ENCODE data around the gene VPS18. TPM values are rescaled to one million over a fixed set of nuclear protein-coding genes. Genes with fewer than 3 reads are reported as not detected.

The VPS18 gene
- polyA plus RNA-seq, 1 donor from 2014 or later: 13.8 TPM

GRCh38 chr15:40853241-40853890, 40.9 kb upstream of the VPS18 start:
- Histone ChIP-seq H3K4me2 (ENCODE audit: low read length) (no peak overlapping the region), H2AFZ (ENCODE audit: low read depth, low read length) (no peak overlapping the region), H3K9me3 (ENCODE audit: low read length) (no peaks in the 10 kb centered on the region), H3K79me2 (replicated peaks; ENCODE audit: insufficient read depth, low read length) (no peaks in the 10 kb centered on the region), H3K36me3 (ENCODE audit: insufficient read depth, low read length) (no peaks in the 10 kb centered on the region), H3K27me3 (ENCODE audit: insufficient read depth, low read depth, low read length) (no peaks in the 10 kb centered on the region), H3K27ac (ENCODE audit: low read length) (no peak overlapping the region), H3F3A (ENCODE audit: insufficient read depth, low read length, poor library complexity, severe bottlenecking) (no peaks in the 10 kb centered on the region), H3K9me2 (ENCODE audit: insufficient read depth, low read length) (no peaks in the 10 kb centered on the region), H4K20me1 (ENCODE audit: insufficient read depth) (no peaks in the 10 kb centered on the region), H3K4me3 (ENCODE audit: low read length) (no peak overlapping the region), H3K9ac (ENCODE audit: low read length) (no peak overlapping the region)
- TF ChIP-seq EP300 (conservative IDR thresholded peaks at IDR 0.05; ENCODE audit: poor library complexity, severe bottlenecking): no peak
- no peak for TF ChIP-seq CTCF (IDR thresholded peaks at IDR 0.05; ENCODE audit: poor library complexity, severe bottlenecking)
- no peak for TF ChIP-seq POLR2AphosphoS5 (IDR thresholded peaks at IDR 0.05)
- no peak for TF ChIP-seq TAF1 (IDR thresholded peaks at IDR 0.05; ENCODE audit: low read depth)
- TF ChIP-seq MXI1 (conservative IDR thresholded peaks at IDR 0.05; ENCODE audit: poor library complexity, severe bottlenecking): no peak
- no peak for TF ChIP-seq RAD21 (conservative IDR thresholded peaks at IDR 0.05)
- no peak for TF ChIP-seq SMC3 (conservative IDR thresholded peaks at IDR 0.05; ENCODE audit: poor library complexity)
- no peak for TF ChIP-seq EZH2 (IDR thresholded peaks at IDR 0.05; ENCODE audit: borderline replicate concordance, insufficient read depth, low read length, poor library complexity, severe bottlenecking)
- no peak for TF ChIP-seq REST (IDR thresholded peaks at IDR 0.05; ENCODE audit: borderline replicate concordance)

- Histone ChIP-seq H2AFZ (ENCODE audit: low read depth, low read length) (no peak overlapping the region), H4K20me1 (ENCODE audit: insufficient read depth) (no peaks in the 10 kb centered on the region), H3K79me2 (replicated peaks; ENCODE audit: insufficient read depth, low read length) (no peaks in the 10 kb centered on the region), H3K27ac (ENCODE audit: low read length) (no peak overlapping the region), H3K4me2 (ENCODE audit: low read length) (no peak overlapping the region), H3K9ac (ENCODE audit: low read length) (no peak overlapping the region), H3K27me3 (ENCODE audit: insufficient read depth, low read depth, low read length) (no peaks in the 10 kb centered on the region), H3K36me3 (ENCODE audit: insufficient read depth, low read length) (no peaks in the 10 kb centered on the region), H3K4me3 (ENCODE audit: low read length) (no peak overlapping the region), H3K9me3 (ENCODE audit: low read length) (no peaks in the 10 kb centered on the region), H3K9me2 (ENCODE audit: insufficient read depth, low read length) (no peaks in the 10 kb centered on the region), H3F3A (ENCODE audit: insufficient read depth, low read length, poor library complexity, severe bottlenecking) (no peaks in the 10 kb centered on the region)
- TF ChIP-seq CTCF (IDR thresholded peaks at IDR 0.05; ENCODE audit: poor library complexity, severe bottlenecking): no peak
- TF ChIP-seq SMC3 (conservative IDR thresholded peaks at IDR 0.05; ENCODE audit: poor library complexity): no peak
- TF ChIP-seq EP300 (conservative IDR thresholded peaks at IDR 0.05; ENCODE audit: poor library complexity, severe bottlenecking): no peak
- TF ChIP-seq REST (IDR thresholded peaks at IDR 0.05; ENCODE audit: borderline replicate concordance): no peak
- TF ChIP-seq MXI1 (conservative IDR thresholded peaks at IDR 0.05; ENCODE audit: poor library complexity, severe bottlenecking): no peak
- TF ChIP-seq EZH2 (IDR thresholded peaks at IDR 0.05; ENCODE audit: borderline replicate concordance, insufficient read depth, low read length, poor library complexity, severe bottlenecking): no peak
Observed at GRCh38 chr15:40854161-40854560, 40.1 kb upstream of the VPS18 start.

Measured in neural cell (in vitro differentiated cells).